ENCODE measurements around the gene SEMA4C.
A peak's percentile ranks its signal among the peaks of the same experiment; 100 is the strongest.

Gene SEMA4C

GRCh38 chr2:96913398-96914202, 43.7 kb upstream of the SEMA4C start:
- TF ChIP-seq CTCF (IDR thresholded peaks at IDR 0.05; ENCODE audit: extremely low read depth, missing control alignments), result no peak
- peak; percentile 49 for DNase-seq (ENCODE audit: low spot score)

GRCh38 chr2:96913117-96913397, 43.2 kb upstream of the SEMA4C start:
- no peak for TF ChIP-seq CTCF (IDR thresholded peaks at IDR 0.05; ENCODE audit: extremely low read depth, missing control alignments)

GRCh38 chr2:96912346-96913116, 42.7 kb upstream of the SEMA4C start:
- no peak for TF ChIP-seq CTCF (IDR thresholded peaks at IDR 0.05; ENCODE audit: extremely low read depth, missing control alignments)
- no peak for DNase-seq (ENCODE audit: low spot score)

More at GRCh38 chr2:96913117-96913397, 43.2 kb upstream of the SEMA4C start:
- DNase-seq (ENCODE audit: low spot score), result no peak

- no peak for DNase-seq (ENCODE audit: low spot score)
- no peak for TF ChIP-seq CTCF (IDR thresholded peaks at IDR 0.05; ENCODE audit: extremely low read depth, missing control alignments)
Observed at GRCh38 chr2:96909611-96910021, 39.7 kb upstream of the SEMA4C start.

GRCh38 chr2:96907115-96908041, 37.5 kb upstream of the SEMA4C start:
- TF ChIP-seq CTCF (IDR thresholded peaks at IDR 0.05; ENCODE audit: extremely low read depth, missing control alignments), result no peak
- DNase-seq (ENCODE audit: low spot score), result no peak

- no peak for TF ChIP-seq CTCF (IDR thresholded peaks at IDR 0.05; ENCODE audit: extremely low read depth, missing control alignments)
- no peak for DNase-seq (ENCODE audit: low spot score)
Observed at GRCh38 chr2:96906729-96907114, 36.8 kb upstream of the SEMA4C start.
